Natural killer cell (primary cell): ENCODE results near the gene CLEC17A. TPM values are rescaled to one million over a fixed set of nuclear protein-coding genes. Genes with fewer than 3 reads are reported as not detected.

Experiments used
- ATAC-seq, 3 donors: fragments of 150-1000 bp in 2 of 3; fragments of 200-7000 bp in 1 of 3; cut with Tn5 transposase; 1 replicate in 1 of 3; 2 replicates in 2 of 3; pipeline ENCODE4 v1.10.0; 2021; ENCODE audit warnings: mild to moderate bottlenecking in 2 of 3, moderate library complexity in 2 of 3
- DNase-seq, 2 donors: peaks; one replicate each; pipeline versions ENCODE4 v3.0.0 to v3.0.0-alpha.2; 2013 to 2021; ENCODE audit warnings: mixed read lengths in 1 of 2
- H3K27ac ChIP-seq: one replicate; pipeline ENCODE4 v1.5.1; 2013; ENCODE audit warnings: mild to moderate bottlenecking, low read length
- H3K27me3 ChIP-seq: one replicate; pipeline ENCODE4 v1.6.1; 2013; ENCODE audit warnings: low read length; ENCODE audit not compliant: control insufficient read depth, insufficient read depth
- H3K36me3 ChIP-seq: one replicate; pipeline ENCODE4 v1.6.1; 2013; ENCODE audit warnings: low read length; ENCODE audit not compliant: control insufficient read depth, insufficient read depth
- H3K4me1 ChIP-seq: one replicate; pipeline ENCODE4 v1.6.1; 2013; ENCODE audit warnings: low read length; ENCODE audit not compliant: control insufficient read depth, insufficient read depth
- H3K4me3 ChIP-seq: one replicate; pipeline ENCODE4 v1.5.1; 2013; ENCODE audit warnings: low read length
- H3K9me3 ChIP-seq: one replicate; pipeline ENCODE4 v1.6.1; 2013; ENCODE audit warnings: low read length; ENCODE audit not compliant: control insufficient read depth, insufficient read depth
- H3K27ac Mint-ChIP-seq, 2 donors: one replicate each; pipeline ENCODE4 v1.8.0; 2022; ENCODE audit warnings: mild to moderate bottlenecking in 2 of 2, mixed read lengths in 2 of 2, moderate library complexity in 1 of 2
- H3K27me3 Mint-ChIP-seq, 2 donors: one replicate each; pipeline ENCODE4 v1.8.0; 2022; ENCODE audit warnings: low read depth in 2 of 2, mixed read lengths in 2 of 2
- H3K36me3 Mint-ChIP-seq: one replicate; pipeline ENCODE4 v1.8.0; 2022; ENCODE audit warnings: mixed read lengths
- H3K4me1 Mint-ChIP-seq, 2 donors: one replicate each; pipeline ENCODE4 v1.8.0; 2022; ENCODE audit warnings: mixed read lengths in 2 of 2
- H3K4me3 Mint-ChIP-seq: one replicate; pipeline ENCODE4 v1.8.0; 2022; ENCODE audit warnings: mild to moderate bottlenecking, moderate library complexity, mixed read lengths
- H3K9me3 Mint-ChIP-seq, 2 donors: one replicate each; pipeline ENCODE4 v1.8.0; 2022; ENCODE audit warnings: mixed read lengths in 2 of 2
- WGBS: methylation state at CpG from one replicate; pipeline ENCODE4 v1.1.7; 2013; ENCODE audit warnings: missing lambda C conversion rate; ENCODE audit not compliant: insufficient coverage; 5-methylcytosine and 5-hydroxymethylcytosine counted together
- intact Hi-C: fragments of 100-400 bp; cut with micrococcal nuclease; formaldehyde crosslinking; loops from one replicate; pipeline ENCODE4 v1.14.2; 2022
- total RNA-seq, 4 donors: library from RNA; stranded (reverse); fragments of 120-200 nt in 1 of 4; gene quantifications; one replicate each; pipeline versions ENCODE4 v1.2.3 to v1.2.4, GENCODE V29; 2013 to 2022
- TF ChIP-seq, protein P1 (sequence below): fragments of 200-600 bp; IDR thresholded peaks from one replicate; pipeline ENCODE4 v1.8.0; 2022; ENCODE audit warnings: antibody characterized with exemption

The CLEC17A gene
- total RNA-seq, 3 donors from 2014 or later (not counting 1 experiment from before 2014, with no cell fraction given): 0.18 to 1.5 (median 0.45) TPM

DNA sequence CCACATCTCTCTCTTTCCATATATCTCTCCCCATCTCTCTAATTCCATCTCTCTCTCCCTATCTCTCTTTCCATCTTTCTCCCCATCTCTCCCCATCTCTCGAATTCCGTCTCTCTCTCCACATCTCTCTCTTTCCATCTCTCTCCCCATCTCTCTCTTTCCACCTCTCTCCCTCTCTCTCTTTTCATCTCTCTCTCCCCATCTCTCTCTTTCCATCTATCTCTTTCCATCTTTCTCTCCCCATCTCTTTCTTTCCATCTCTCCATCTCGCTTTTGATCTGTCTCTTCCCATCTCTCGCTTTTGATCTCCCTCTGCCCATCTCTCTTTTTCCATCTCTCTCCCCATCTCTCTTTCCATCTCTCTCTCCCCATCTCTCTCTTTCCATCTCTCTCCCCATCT, 66.1 kb downstream of the CLEC17A start:
- Histone ChIP-seq H3K4me3 (no peak overlapping the region), H3K27ac (no peak overlapping the region), H3K9me3 (no peaks in the 10 kb centered on the region), H3K4me1 (no peaks in the 10 kb centered on the region), H3K36me3 (no peaks in the 10 kb centered on the region), H3K27me3 (peaks cover 2% of the 10 kb centered on the region)
- TF ChIP-seq, protein P1, sequence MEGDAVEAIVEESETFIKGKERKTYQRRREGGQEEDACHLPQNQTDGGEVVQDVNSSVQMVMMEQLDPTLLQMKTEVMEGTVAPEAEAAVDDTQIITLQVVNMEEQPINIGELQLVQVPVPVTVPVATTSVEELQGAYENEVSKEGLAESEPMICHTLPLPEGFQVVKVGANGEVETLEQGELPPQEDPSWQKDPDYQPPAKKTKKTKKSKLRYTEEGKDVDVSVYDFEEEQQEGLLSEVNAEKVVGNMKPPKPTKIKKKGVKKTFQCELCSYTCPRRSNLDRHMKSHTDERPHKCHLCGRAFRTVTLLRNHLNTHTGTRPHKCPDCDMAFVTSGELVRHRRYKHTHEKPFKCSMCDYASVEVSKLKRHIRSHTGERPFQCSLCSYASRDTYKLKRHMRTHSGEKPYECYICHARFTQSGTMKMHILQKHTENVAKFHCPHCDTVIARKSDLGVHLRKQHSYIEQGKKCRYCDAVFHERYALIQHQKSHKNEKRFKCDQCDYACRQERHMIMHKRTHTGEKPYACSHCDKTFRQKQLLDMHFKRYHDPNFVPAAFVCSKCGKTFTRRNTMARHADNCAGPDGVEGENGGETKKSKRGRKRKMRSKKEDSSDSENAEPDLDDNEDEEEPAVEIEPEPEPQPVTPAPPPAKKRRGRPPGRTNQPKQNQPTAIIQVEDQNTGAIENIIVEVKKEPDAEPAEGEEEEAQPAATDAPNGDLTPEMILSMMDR: no peak
- no peaks in the 10 kb centered on the region for H3K9me3 Mint-ChIP-seq
- H3K36me3 Mint-ChIP-seq: no peaks in the 10 kb centered on the region
- WGBS: 84% methylated on average over 4 of the region's 4 CpGs
- H3K27me3 Mint-ChIP-seq: peaks cover 11 to 14% of the 10 kb centered on the region in 2 donors
- DNase-seq (no peak), ATAC-seq (no peak)
- H3K4me1 Mint-ChIP-seq: no peaks in the 10 kb centered on the region
- H3K27ac Mint-ChIP-seq: no peak overlapping the region
- H3K4me3 Mint-ChIP-seq: no peak overlapping the region
- intact Hi-C loops: no loop called here

DNA sequence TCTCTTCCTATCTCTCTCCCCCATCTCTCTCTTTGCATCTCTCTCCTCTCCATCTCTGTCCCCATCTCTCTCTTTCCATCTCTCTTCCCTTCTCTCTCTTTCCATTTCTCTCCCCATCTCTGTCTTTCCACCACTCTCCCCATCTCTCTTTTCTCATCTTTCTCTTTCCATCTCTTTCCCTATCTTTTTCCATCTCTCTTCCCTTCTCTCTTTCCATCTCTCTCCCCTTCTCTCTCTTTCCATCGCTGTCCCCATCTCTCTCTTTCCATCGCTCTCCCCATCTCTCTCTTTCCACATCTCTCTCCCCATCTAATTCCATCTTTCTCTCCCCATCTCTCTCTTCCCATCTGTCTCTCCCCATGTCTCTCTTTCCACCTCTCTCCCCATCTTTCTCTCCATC, 67.3 kb downstream of the CLEC17A start:
- H3K27ac Mint-ChIP-seq: no peak overlapping the region
- TF ChIP-seq, protein P1: no peak
- Histone ChIP-seq H3K4me1 (no peaks in the 10 kb centered on the region), H3K4me3 (no peak overlapping the region), H3K9me3 (no peaks in the 10 kb centered on the region), H3K27ac (no peak overlapping the region), H3K36me3 (no peaks in the 10 kb centered on the region), H3K27me3 (no peaks in the 10 kb centered on the region)
- no peaks in the 10 kb centered on the region for H3K9me3 Mint-ChIP-seq
- H3K27me3 Mint-ChIP-seq: peaks cover 11 to 14% of the 10 kb centered on the region in 2 donors
- no peak overlapping the region for H3K4me3 Mint-ChIP-seq
- intact Hi-C loops: no loop called here
- 78% methylated on average over 2 of the region's 2 CpGs for WGBS
- DNase-seq: no peak
- H3K36me3 Mint-ChIP-seq: no peaks in the 10 kb centered on the region
- ATAC-seq: no peak
- H3K4me1 Mint-ChIP-seq: no peaks in the 10 kb centered on the region

DNA sequence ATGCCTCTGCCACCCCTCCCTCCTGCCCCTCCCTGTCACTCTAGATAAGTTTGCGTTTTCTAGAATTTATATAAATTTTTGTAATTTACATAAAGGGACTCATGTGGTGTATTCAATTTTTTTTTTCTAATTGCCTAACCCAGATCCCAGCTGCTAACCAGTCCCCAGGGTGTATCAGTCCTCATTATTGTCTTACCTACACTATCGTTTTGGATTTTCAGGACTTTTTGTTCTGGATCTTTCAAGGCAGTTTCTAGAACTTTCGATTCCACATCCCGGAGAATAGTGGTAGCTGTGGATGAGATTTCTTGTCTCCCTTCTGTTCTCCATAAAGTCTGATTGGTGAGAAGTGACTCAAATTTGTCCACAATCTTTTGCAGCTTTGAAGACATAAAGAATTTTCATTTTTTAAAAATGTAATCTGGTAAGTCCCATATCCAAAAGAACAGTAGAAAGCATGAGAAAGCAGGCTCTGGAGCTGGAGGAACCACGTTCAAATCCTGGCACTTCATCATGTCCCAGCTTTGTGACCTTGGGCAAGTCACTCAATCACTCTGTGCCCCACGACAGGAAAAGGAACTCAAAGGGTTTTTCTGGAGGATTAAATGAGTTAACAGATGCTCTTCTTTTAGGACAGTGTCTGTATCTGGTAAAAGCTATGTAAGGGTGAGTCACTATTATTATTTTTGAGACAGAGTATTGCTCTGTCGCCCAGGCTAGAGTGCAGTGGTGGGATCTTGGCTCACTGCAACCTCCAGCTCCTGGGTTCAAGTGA, 72.1 kb downstream of the CLEC17A start:
- intact Hi-C loops: no loop called here
- H3K9me3 Mint-ChIP-seq: no peaks in the 10 kb centered on the region
- no peak overlapping the region for H3K27ac Mint-ChIP-seq
- no peak overlapping the region for H3K4me3 ChIP-seq
- DNase-seq (no peak), ATAC-seq (no peak)
- H3K27ac ChIP-seq: no peak overlapping the region
- no peaks in the 10 kb centered on the region for H3K36me3 Mint-ChIP-seq
- H3K27me3 ChIP-seq: no peaks in the 10 kb centered on the region
- H3K9me3 ChIP-seq: no peaks in the 10 kb centered on the region
- WGBS: 78% methylated on average over 6 of the region's 7 CpGs
- no peaks in the 10 kb centered on the region for H3K4me1 ChIP-seq
- H3K27me3 Mint-ChIP-seq: peaks cover 12 to 14% of the 10 kb centered on the region in 2 donors
- H3K4me1 Mint-ChIP-seq: no peaks in the 10 kb centered on the region
- H3K36me3 ChIP-seq: no peaks in the 10 kb centered on the region
- TF ChIP-seq, protein P1: no peak
- H3K4me3 Mint-ChIP-seq: no peak overlapping the region

DNA sequence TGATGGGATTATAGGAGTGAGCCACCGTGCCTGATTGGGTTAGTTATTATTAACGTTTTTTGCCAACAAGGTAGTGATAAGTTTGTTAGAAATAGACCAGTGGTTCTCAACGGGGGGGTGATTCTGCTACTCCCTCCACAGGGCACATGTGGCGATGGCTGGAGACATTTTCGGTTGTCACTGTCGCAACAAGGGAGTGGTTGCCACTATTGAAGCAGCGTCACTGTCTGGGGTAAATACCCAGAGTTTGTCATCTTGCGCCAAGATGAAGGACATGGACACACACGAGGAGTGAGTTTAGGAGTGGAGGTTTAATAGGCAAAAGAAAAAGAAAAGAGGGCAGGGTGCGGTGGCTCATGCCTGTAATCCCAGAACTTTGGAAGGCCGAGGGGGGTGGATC, 72.8 kb downstream of the CLEC17A start:
- ATAC-seq (no peak), DNase-seq (no peak)
- H3K36me3 Mint-ChIP-seq: no peaks in the 10 kb centered on the region
- no peaks in the 10 kb centered on the region for H3K9me3 ChIP-seq
- H3K4me3 ChIP-seq: no peak overlapping the region
- H3K9me3 Mint-ChIP-seq: no peaks in the 10 kb centered on the region
- H3K27ac Mint-ChIP-seq: no peak overlapping the region
- intact Hi-C loops: no loop called here
- H3K4me1 Mint-ChIP-seq: no peaks in the 10 kb centered on the region
- WGBS: 79% methylated on average over 11 of the region's 11 CpGs
- peaks cover 10 to 17% of the 10 kb centered on the region in 2 donors for H3K27me3 Mint-ChIP-seq
- H3K36me3 ChIP-seq: no peaks in the 10 kb centered on the region
- no peak overlapping the region for H3K27ac ChIP-seq
- H3K4me3 Mint-ChIP-seq: no peak overlapping the region
- H3K27me3 ChIP-seq: no peaks in the 10 kb centered on the region
- TF ChIP-seq, protein P1: no peak
- no peaks in the 10 kb centered on the region for H3K4me1 ChIP-seq
